Prostate gland (tissue), 2 donors: ENCODE data around the gene SEMA4C.

Experiments used
- POLR2A ChIP-seq: fragments of 450-650 bp; IDR thresholded peaks from one replicate; pipeline ENCODE4 v1.6.1; 2016; ENCODE audit warnings: antibody characterized with exemption, mild to moderate bottlenecking
- POLR2AphosphoS5 ChIP-seq: sonication (generic); formaldehyde crosslinking; IDR thresholded peaks from one replicate; pipeline ENCODE4 v1.6.1; 2017; ENCODE audit warnings: antibody characterized with exemption
- TF ChIP-seq, protein P1 (sequence below), 4 experiments: fragments of 200-600 bp in 2 of 4; fragments of 450-650 bp in 2 of 4; sonication (generic) in 2 of 4; IDR thresholded peaks; 1 replicate in 3 of 4; 2 replicates in 1 of 4; pipeline ENCODE4 v1.5.1; 2016 to 2019; ENCODE audit warnings: antibody characterized with exemption in 4 of 4, mild to moderate bottlenecking in 2 of 4, moderate library complexity in 2 of 4

DNA sequence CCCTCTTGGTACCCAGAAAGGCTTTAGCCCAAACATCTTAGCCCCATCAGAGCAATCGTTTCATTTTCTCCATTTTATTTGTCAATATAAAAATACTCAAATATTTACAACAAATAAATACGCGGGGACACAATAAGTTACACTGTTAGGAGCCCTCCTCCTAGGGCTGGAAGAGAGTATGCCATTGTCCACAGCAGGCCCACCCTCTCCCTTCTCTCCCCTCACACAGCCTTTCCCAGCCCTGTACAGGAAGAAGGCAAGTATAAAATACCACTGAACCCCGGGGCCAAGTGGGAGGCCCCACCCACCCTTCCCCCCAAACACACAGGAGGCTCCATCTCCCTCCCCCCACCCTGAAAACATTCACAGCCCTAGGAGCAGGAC, 10.2 kb downstream of the SEMA4C start:
- TF ChIP-seq POLR2A = no peak
- TF ChIP-seq, protein P1, sequence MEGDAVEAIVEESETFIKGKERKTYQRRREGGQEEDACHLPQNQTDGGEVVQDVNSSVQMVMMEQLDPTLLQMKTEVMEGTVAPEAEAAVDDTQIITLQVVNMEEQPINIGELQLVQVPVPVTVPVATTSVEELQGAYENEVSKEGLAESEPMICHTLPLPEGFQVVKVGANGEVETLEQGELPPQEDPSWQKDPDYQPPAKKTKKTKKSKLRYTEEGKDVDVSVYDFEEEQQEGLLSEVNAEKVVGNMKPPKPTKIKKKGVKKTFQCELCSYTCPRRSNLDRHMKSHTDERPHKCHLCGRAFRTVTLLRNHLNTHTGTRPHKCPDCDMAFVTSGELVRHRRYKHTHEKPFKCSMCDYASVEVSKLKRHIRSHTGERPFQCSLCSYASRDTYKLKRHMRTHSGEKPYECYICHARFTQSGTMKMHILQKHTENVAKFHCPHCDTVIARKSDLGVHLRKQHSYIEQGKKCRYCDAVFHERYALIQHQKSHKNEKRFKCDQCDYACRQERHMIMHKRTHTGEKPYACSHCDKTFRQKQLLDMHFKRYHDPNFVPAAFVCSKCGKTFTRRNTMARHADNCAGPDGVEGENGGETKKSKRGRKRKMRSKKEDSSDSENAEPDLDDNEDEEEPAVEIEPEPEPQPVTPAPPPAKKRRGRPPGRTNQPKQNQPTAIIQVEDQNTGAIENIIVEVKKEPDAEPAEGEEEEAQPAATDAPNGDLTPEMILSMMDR (IDR thresholded peaks at IDR 0.05) = no peak
- no peak for TF ChIP-seq POLR2AphosphoS5
